RKO (cell line): Measurements from ENCODE around the gene C16orf74.

ENCODE experiments used
- DNase-seq: peaks from one replicate; pipeline ENCODE4 v3.0.0-alpha.2; 2016; ENCODE audit warnings: low spot score

C16orf74 gene

GRCh38 chr16:85695196-85696128 lies 55.4 kb downstream of the C16orf74 start:
- DNase-seq, result no peak

- DNase-seq, result no peak
Measured at GRCh38 chr16:85690469-85691064, 60.3 kb downstream of the C16orf74 start.

GRCh38 chr16:85689950-85690320 lies 61.0 kb downstream of the C16orf74 start:
- DNase-seq, result no peak

- DNase-seq, result no peak
Measured at GRCh38 chr16:85689285-85689949, 61.5 kb downstream of the C16orf74 start.

GRCh38 chr16:85688586-85689284 lies 62.2 kb downstream of the C16orf74 start, which contains the start of gene GINS2:
TSS of gene GINS2 (minus strand) at chr16:85688954. CDS start at chr16:85688898, 56 bp downstream.
- DNase-seq, result peak; percentile 93

GRCh38 chr16:85687651-85688471 lies 63.0 kb downstream of the C16orf74 start:
- DNase-seq, result no peak

GRCh38 chr16:85686912-85687591 lies 63.8 kb downstream of the C16orf74 start:
- DNase-seq, result peak; percentile 40

- DNase-seq, result no peak
Measured at GRCh38 chr16:85685251-85685650, 65.6 kb downstream of the C16orf74 start.

GRCh38 chr16:85683363-85683762 lies 67.5 kb downstream of the C16orf74 start:
- DNase-seq, result no peak

GRCh38 chr16:85682516-85682915 lies 68.4 kb downstream of the C16orf74 start:
- no peak for DNase-seq

- no peak for DNase-seq
Measured at GRCh38 chr16:85681255-85681654, 69.6 kb downstream of the C16orf74 start.

- no peak for DNase-seq
Measured at GRCh38 chr16:85680352-85680944, 70.4 kb downstream of the C16orf74 start.

GRCh38 chr16:85679870-85680269 lies 71.0 kb downstream of the C16orf74 start:
- no peak for DNase-seq

- no peak for DNase-seq
Measured at GRCh38 chr16:85678821-85679220, 72.1 kb downstream of the C16orf74 start.

- no peak for DNase-seq
Measured at GRCh38 chr16:85678016-85678415, 72.9 kb downstream of the C16orf74 start.

GRCh38 chr16:85677383-85677967 lies 73.4 kb downstream of the C16orf74 start:
- no peak for DNase-seq

GRCh38 chr16:85676466-85676865 lies 74.4 kb downstream of the C16orf74 start:
- DNase-seq, result no peak

GRCh38 chr16:85675251-85675874 lies 75.5 kb downstream of the C16orf74 start:
- DNase-seq, result peak; percentile 54

GRCh38 chr16:85674828-85675227 lies 76.1 kb downstream of the C16orf74 start:
- DNase-seq, result no peak

- DNase-seq, result no peak
Measured at GRCh38 chr16:85674418-85674755, 76.5 kb downstream of the C16orf74 start.
